Nephron (organoid): ENCODE results near the gene KIAA0586.
"Not testable (repeated sequence)": the region's sequence is repeated elsewhere in the genome, so short reads cannot be mapped to it uniquely, and the experiment has no call there.

Experiments
- H3K27ac Mint-ChIP-seq, 3 experiments: 2 replicates each; pipeline ENCODE4 v1.8.0; 2020; ENCODE audit warnings: mixed read lengths in 3 of 3, mild to moderate bottlenecking in 2 of 3, moderate library complexity in 1 of 3
- H3K27me3 Mint-ChIP-seq: 2 replicates; pipeline ENCODE4 v1.8.0; 2021; ENCODE audit warnings: low read depth, mild to moderate bottlenecking, moderate library complexity, mixed read lengths
- H3K36me3 Mint-ChIP-seq: 2 replicates; pipeline ENCODE4 v1.8.0; 2020; ENCODE audit warnings: low read depth, mixed read lengths
- H3K4me1 Mint-ChIP-seq: 2 replicates; pipeline ENCODE4 v1.8.0; 2020; ENCODE audit warnings: mixed read lengths
- H3K4me3 Mint-ChIP-seq, 3 experiments: 2 replicates each; pipeline ENCODE4 v1.8.0; 2020; ENCODE audit warnings: mild to moderate bottlenecking in 3 of 3, mixed read lengths in 3 of 3, moderate library complexity in 2 of 3
- H3K9me3 Mint-ChIP-seq: 2 replicates; pipeline ENCODE4 v1.8.0; 2020; ENCODE audit warnings: mixed read lengths
- CTCF ChIP-seq, 3 experiments: fragments of 200-600 bp; sonication (generic); IDR thresholded peaks; one replicate each; pipeline ENCODE4 v1.5.0; 2021; ENCODE audit warnings: antibody characterized with exemption in 3 of 3; ENCODE audit not compliant: unreplicated experiment in 3 of 3

KIAA0586 gene

GRCh38 chr14:58415636-58416547, 11.6 kb upstream of the KIAA0586 start:
- Mint-ChIP-seq H3K4me3 (no peak overlapping the region), H3K4me1 (no peaks in the 10 kb centered on the region), H3K9me3 (peaks cover 8% of the 10 kb centered on the region), H3K27ac (no peak overlapping the region), H3K27me3 (no peaks in the 10 kb centered on the region), H3K36me3 (peaks cover 72% of the 10 kb centered on the region)
- TF ChIP-seq CTCF (IDR thresholded peaks at IDR 0.05; ENCODE audit: unreplicated experiment in 3 of 3), result no peak

- not testable (repeated sequence) for H3K4me3 Mint-ChIP-seq, H3K27me3 Mint-ChIP-seq, H3K27ac Mint-ChIP-seq, H3K9me3 Mint-ChIP-seq, H3K4me1 Mint-ChIP-seq
- H3K36me3 Mint-ChIP-seq, result peaks cover 73% of the 10 kb centered on the region
Observed at GRCh38 chr14:58416934-58417333, 10.6 kb upstream of the KIAA0586 start.

GRCh38 chr14:58426670-58427280, 744 bp upstream of the KIAA0586 start:
- TF ChIP-seq CTCF (IDR thresholded peaks at IDR 0.05; ENCODE audit: unreplicated experiment in 3 of 3), result no peak
- no peaks in the 10 kb centered on the region for H3K9me3 Mint-ChIP-seq

GRCh38 chr14:58428118-58428683, 682 bp downstream of the KIAA0586 start:
- peaks cover 27% of the 10 kb centered on the region for H3K4me1 Mint-ChIP-seq
- no peaks in the 10 kb centered on the region for H3K9me3 Mint-ChIP-seq
- H3K4me3 Mint-ChIP-seq, result peak overlapping the region; percentile 89 to 94 (median 93)
- H3K27ac Mint-ChIP-seq, result peak overlapping the region; percentile 91 to 97 (median 95)
- TF ChIP-seq CTCF (IDR thresholded peaks at IDR 0.05; ENCODE audit: unreplicated experiment in 3 of 3), result no peak
- peaks cover 16% of the 10 kb centered on the region for H3K36me3 Mint-ChIP-seq
- H3K27me3 Mint-ChIP-seq, result no peaks in the 10 kb centered on the region

More at GRCh38 chr14:58426670-58427280, 744 bp upstream of the KIAA0586 start:
- Mint-ChIP-seq H3K4me3 (peak overlapping the region; percentile 89 to 94 (median 93)), H3K4me1 (peaks cover 27% of the 10 kb centered on the region), H3K27ac (peak overlapping the region; percentile 91 to 97 (median 95)), H3K27me3 (no peaks in the 10 kb centered on the region), H3K36me3 (peaks cover 13% of the 10 kb centered on the region)

- Mint-ChIP-seq H3K4me3 (peak overlapping the region; percentile 45 to 69 (median 45)), H3K27me3 (no peaks in the 10 kb centered on the region), H3K9me3 (no peaks in the 10 kb centered on the region), H3K36me3 (peaks cover 25% of the 10 kb centered on the region), H3K4me1 (peaks cover 22% of the 10 kb centered on the region), H3K27ac (no peak overlapping the region)
- no peak for TF ChIP-seq CTCF (IDR thresholded peaks at IDR 0.05; ENCODE audit: unreplicated experiment in 3 of 3)
Observed at GRCh38 chr14:58430156-58430555, 2.6 kb downstream of the KIAA0586 start.

GRCh38 chr14:58439476-58439875, 12.0 kb downstream of the KIAA0586 start:
- Mint-ChIP-seq H3K27ac (no peak overlapping the region), H3K36me3 (peaks cover 64% of the 10 kb centered on the region), H3K4me1 (no peaks in the 10 kb centered on the region), H3K9me3 (no peaks in the 10 kb centered on the region), H3K4me3 (no peak overlapping the region), H3K27me3 (no peaks in the 10 kb centered on the region)
- TF ChIP-seq CTCF (IDR thresholded peaks at IDR 0.05; ENCODE audit: unreplicated experiment in 3 of 3), result no peak
